GM11168 (cell line): ENCODE results near the gene GCNA.

ENCODE experiments used
- in situ Hi-C: fragments of 300-500 bp; cut with MboI; formaldehyde crosslinking; loops from one replicate; pipeline ENCODE4 v1.12.0; 2022; ENCODE audit warnings: low sequenced_read_pairs; ENCODE audit not compliant: unreplicated experiment

The GCNA gene

DNA sequence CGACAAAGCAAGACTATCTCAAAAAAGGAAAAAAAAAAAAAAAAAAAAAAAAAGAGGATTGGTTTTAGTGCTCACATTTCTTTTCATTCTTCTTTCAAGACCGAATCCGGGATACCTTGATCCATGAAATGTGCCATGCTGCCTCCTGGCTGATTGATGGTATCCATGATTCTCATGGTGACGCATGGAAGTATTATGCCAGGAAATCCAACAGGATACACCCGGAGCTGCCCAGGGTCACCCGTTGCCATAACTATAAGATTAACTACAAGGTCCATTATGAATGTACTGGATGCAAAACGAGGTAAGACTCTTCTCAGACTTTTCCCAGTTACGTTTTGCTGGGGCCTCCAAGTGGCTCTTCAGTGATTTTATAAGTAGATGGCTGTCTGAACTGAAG lies 34.0 kb downstream of the GCNA start:
- in situ Hi-C loops: loop anchor here (5.0 kb wide), 1 partner anchor 35 kb away; no protein-coding TSS in a partner anchor

DNA sequence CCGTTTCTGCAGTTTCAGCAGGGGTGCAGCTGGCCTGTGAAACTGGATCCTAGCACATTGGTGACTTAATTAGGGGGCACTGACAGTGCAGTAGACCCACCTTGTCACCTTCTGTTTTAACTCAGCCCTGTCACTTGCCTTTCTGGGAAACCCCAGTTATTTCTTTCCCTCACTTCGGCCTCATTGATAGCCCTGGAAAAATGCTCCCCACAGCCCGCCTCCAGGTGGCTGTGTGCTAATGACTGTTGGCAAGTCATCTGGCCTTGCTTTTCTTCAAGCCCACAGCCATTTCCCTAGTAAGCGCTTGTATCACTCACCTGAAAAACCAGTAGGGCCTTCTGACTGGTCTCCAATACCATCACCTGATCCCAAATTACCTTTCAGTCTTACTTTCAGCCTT lies 36.8 kb downstream of the GCNA start:
- in situ Hi-C loops: no loop called here

DNA sequence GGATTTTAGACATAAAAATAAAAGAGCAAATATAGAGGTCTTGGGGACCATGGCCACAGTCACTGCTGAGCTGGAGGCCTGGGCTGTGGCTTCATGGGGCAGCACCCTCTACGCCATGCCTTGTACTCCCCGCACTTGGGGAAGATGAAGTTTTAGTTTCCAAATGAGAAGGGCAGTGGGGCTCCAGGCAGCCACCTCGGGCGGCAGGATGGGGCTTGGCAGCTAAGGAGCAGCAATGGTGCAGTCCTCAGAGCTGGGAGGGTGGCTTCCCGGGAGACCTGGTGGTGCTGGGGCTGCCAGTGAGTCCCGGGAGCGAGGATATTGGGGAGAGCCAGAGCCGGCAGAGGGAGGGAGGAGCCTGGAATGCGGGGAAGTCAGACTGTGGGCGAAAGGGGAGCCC lies 37.7 kb downstream of the GCNA start:
- in situ Hi-C loops: no loop called here

DNA sequence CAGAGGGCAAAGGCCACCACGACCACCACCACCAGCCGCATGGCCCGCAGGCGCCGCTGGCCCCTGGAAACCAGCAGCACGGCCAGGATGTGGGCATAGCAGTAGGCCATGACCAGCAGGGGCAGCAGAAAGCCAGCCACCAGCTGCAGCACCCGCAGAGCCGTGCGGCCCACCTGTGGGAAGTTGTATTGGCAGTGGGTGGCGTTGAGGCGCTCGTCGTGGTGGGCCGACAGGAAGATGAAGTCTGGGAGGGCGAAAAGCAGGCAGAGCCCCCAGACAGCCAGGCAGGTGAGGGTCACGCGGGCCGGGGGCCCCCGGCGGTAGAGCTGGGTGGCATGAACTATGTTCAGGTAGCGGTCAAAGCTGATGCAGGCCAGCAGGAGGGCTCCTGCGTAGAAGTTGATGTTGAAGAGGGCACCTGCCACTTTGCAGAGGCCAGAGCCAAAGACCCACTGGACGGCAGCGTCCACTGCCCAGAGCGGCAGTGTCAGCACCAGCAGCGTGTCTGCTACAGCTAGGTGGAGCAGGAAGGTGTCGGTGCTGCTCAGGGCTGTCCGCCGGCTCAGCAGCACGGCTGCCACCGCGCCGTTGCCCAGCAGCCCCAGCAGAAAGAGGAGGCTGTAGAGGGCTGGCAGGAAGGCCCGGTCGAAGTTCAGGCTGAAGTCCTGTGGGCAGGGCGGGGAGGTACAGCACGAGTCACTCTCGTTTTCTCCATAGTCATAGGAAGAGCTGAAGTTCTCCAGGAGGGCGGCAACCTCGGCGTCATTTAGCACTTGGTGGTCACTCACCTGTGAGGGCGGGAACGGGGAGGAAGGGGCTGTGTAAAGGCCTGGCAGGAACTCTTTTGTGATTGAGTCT lies 38.7 kb downstream of the GCNA start:
- in situ Hi-C loops: no loop called here

DNA sequence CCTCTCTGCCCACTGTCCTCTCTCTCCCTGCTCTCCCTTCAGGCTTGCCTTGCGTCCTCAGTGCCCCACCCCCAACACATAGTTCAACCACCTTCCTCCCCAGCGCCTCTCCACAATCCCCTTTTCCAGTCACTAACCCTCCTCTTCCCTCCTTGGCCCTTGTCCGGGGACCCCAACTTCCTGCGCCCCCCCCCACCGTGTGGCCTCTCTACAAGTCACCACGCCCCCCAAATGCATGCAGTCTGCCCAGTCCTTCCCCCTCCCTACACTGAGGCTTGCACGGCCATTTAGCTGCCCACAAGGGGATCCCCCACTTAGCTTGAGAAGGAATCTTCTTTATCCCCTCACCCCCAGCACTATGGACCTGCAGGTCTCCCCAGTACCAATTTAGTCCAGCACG lies 39.5 kb downstream of the GCNA start:
- in situ Hi-C loops: no loop called here

DNA sequence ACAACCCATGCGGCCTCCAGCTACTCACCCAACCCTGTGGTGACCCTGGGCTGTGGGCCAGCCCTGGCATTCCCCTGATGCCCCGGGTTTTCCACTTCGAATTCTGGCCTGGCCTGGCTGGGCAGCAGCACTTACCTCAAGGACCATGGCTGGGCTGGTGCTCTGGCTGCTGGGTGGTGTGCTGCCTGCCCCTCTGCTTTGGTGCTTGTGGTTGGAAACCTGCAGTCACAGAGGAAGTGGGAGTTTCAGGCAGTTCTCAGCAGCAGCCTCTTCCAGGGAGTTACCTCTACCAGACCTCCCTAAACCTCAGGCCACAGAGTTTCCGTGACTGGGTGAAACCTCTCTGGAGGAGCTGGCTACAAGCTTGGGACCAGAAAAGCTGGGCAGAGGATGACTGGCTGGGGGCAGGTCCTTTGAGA lies 40.1 kb downstream of the GCNA start, which contains the start of gene CXCR3:
Gene CXCR3, minus strand, starts transcription at position 209 of the 419 bp plus-strand sequence. Its CDS starts 62 bp downstream, at position 147.
- in situ Hi-C loops: no loop called here

DNA sequence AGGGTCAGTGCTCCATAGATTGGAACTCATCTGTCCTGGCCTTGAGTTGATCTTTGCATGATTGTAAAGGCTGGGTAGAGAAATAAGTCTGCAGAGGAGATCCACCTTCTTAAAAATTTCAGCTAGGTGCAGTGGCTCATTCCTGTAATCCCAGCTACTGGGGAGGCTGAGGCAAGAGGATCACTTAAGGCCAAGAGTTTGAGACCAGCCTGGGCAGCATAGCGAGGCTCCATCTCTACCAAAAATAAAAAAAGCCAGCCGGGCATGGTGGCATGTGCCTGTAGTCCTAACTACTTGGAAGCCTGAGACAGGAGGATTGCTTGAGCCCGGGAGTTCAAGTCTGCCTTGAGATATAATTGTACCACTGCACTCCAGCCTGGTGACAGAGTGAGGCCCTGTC lies 40.5 kb downstream of the GCNA start:
- in situ Hi-C loops: no loop called here

DNA sequence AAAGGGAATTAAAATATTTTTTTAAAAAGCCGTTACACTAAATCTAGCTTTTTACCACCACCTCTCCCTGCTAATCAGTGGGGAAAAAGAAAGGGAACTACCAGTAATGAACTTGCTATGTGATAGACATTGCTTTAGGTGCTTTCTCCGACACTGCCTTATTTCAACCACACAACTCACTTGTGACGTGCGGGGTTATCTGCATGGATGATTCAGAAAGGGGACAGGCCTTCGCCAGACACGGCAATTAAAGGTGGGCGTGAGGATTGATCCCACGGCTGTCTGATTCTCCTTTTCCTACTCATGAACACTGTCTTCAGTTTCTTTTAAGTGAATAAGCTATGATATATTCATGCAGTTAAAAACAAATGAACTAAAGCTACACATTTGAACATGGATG lies 41.0 kb downstream of the GCNA start:
- in situ Hi-C loops: no loop called here

DNA sequence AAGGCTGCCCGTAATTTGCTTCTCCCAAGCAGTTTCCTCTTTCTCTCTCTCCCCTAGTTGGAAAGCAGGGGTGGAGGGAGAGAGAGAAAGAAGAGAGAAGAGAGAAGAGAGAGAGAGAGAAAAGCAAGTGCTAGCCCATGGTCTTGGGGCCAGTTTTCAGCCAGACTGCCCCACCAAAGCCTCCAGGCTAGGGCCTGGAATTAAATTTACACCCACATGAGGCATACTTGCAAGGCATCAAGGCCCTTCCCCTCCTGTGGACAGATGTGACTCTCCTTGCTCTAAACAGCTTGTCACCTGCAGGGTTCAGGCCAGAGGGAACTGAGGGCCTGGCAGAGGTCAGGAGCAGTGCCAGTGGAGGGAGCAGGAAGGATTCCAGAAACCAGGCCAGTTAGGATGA lies 41.7 kb downstream of the GCNA start:
- in situ Hi-C loops: no loop called here

DNA sequence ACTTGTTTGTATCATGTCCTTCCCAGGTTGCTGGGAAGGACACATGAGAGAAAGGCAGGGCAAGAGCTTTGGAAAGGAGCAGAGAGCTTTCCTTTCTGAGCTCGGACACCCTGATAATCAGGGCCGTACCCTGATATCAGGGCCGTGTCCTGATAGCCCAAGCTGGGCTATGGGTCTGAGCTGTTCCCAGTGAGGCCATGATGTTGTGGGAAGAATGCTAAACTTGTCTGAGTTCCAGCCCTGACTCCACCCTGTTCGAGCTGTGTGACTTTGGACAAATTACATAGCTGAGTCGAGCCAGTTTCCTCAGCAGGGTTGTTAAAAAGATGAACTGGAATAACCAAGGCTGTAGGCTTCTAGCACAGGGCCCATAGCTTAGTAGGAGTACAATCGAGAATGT lies 43.4 kb downstream of the GCNA start:
- in situ Hi-C loops: no loop called here

DNA sequence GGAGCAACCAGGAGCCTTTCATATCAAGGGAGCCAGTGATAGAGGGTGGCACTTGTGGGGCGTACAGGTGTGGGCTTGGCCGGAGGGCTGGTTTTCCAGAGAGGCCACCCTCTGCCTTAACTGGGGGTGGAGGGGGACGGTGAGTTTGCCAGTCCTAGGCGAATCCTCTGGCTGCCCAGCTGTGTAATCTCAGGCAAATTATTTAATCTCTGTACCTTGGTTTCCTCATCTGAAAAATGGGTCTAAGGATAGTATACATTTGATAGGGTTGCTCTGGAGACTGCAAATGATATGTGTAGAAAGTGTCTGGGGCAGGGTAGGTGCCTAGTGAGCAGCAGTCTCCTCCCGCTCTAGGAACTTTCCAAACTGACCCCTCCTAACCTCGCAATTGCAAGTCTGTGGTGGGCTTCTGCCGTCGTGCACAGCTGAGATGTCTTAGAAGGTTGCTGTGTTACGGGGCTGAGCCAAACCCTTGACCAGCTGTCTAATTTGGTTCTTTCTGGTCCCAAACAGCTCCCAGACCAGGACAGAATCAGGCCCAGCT lies 43.9 kb downstream of the GCNA start:
- in situ Hi-C loops: no loop called here

DNA sequence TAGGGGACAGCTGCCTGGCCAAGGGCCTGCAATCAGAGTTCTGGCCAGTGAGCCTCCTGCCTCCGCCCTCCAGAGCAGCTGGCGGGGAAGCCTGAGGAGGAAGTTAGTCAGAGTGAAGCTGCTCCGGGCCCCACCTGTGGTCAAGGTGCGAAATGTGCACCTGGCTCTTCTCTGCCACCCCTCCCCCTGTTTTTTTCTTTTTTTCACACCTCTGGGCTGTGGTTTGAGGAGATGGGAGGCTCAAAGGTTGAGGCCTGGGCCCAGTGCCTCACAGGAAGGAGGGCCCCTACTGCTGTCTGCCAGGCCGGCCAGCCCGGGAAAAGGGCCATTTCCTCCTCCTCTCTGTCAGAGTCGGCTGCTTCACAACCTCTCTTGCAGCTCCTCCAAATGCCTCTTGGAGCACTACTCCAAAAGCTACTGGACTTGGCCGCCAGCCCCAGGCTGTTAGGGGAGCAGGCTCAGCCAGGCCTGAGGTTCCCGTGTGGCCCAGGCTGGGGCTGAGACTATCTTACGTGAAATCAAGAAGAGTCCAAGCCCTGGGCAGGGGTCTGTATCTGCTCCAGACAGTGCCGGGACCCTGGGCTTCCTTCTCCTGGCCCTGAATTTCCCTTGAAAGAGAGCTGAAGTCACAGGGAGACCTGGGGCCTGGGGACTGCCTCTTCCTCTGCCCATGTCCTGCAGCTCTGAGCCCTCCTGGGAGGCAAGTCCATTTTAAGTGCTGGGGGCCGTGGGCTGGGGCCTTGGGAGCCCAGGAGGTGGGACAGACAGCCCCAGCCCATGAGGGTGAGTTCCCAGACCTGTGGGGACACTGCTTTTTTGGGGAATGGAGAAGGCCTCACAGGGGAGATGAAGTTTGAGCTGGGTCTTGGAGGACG lies 44.6 kb downstream of the GCNA start:
- in situ Hi-C loops: no loop called here

DNA sequence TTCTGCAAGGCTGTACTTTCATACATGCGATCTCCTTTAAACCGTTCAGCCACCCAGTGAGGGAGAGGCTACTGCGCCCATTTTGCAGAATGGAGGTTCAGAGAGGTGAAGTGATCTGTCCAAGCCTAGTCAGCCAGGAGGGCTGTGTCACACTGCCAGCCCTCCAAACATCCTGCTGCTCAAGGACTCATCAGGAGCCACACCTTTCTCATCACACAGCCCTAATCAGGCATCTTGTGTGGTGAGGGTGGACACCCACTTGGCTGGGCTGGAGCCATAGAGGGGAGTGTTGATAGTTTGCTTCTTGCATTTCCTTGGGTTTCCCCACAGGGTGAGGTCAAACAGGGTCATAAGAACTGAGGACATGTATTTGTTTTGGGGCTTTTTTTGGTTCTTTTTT lies 45.5 kb downstream of the GCNA start:
- in situ Hi-C loops: no loop called here

DNA sequence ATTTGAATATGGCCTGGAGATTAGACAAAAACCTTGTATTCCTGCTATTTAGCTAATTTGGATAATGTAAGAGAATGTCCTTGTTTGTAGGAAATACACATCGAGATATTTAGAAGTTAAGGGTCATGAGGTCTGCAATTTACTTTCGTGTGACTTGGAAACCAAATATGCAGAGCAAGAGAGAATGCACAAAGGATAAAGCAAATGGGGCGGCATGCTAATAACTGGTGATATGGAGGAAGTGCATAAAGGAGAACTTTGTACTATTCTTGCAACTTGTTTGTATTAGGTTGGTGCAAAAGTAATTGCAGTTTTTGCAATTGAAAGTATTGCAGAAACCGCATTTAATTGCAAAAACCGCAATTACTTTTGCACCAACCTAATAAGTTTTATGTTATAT lies 47.2 kb downstream of the GCNA start:
- in situ Hi-C loops: no loop called here

DNA sequence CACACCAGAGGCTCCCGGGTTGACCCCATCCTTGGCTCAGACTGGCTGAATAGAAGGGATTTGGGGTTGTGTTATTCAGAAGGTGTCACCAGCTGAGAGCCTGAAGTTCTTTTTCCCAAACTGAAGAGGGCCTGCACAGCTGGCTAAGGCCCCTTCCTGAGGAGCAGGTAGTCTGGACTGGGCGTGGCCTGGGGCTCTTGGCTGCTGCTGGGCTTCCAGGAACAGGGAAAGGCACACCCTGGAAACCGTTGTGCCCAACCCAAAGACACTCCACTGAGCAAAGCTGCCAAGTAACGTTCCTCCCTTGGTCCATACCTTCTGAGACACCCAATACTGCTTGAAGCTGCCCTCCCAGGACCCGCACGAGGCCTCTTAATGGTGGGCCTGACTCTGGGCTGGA lies 48.3 kb downstream of the GCNA start:
- in situ Hi-C loops: no loop called here

DNA sequence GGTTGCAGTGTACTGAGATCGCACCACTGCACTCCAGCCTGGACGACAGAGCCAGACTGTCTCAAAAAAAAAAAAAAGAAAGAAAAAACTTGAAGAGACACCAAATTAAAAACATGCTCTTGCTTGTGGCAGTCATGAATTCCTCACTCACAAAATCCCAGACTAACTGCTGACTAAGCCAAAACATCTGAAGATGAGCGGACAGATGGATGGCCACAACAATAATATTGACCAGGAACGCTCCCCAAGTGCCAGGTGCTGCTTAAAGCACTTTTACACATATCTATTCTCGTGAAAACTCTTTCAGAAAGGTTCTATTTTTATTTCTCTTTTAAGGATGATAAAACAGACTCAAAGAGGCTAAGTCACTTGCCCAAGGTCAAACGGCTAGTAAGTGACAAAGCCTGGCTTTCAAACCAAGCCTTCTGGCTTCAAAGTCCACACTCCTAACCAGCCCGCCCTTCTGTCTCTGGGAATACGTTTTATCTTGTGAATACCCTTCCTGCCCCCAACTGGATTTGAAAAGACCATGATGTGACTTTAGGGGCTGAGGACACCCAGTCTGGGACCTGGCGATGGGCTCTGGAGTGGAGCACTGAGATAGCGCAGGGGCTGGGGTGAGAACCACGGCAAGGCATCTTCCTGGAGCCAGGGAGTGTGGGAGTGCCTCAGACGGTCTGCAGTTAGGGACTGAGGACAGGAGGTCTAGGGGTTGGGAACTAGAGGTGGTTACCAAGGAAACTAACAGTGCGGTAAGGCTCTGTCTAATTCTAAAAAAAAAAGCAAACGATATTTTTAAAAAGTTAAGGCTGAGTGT lies 49.6 kb downstream of the GCNA start:
- in situ Hi-C loops: no loop called here

DNA sequence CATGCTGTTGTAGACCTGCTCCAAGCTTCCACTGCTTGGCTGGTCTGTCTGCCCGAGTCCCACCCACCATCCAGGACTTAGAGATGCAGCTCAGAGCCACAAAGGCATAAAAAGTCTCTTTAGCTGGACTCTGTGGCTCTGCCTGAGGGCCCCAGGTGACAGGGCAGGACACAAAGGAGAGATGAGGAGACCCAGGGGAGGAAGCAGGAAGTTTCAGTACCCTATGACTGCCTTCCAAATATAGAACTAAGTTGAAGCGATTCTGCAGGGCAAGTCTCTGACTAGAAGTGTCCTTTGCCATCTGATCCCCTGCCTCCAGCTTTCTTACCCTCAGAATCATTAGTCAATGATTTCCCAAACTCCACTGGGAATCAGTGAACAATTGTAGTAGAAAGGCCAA lies 51.2 kb downstream of the GCNA start:
- in situ Hi-C loops: no loop called here

DNA sequence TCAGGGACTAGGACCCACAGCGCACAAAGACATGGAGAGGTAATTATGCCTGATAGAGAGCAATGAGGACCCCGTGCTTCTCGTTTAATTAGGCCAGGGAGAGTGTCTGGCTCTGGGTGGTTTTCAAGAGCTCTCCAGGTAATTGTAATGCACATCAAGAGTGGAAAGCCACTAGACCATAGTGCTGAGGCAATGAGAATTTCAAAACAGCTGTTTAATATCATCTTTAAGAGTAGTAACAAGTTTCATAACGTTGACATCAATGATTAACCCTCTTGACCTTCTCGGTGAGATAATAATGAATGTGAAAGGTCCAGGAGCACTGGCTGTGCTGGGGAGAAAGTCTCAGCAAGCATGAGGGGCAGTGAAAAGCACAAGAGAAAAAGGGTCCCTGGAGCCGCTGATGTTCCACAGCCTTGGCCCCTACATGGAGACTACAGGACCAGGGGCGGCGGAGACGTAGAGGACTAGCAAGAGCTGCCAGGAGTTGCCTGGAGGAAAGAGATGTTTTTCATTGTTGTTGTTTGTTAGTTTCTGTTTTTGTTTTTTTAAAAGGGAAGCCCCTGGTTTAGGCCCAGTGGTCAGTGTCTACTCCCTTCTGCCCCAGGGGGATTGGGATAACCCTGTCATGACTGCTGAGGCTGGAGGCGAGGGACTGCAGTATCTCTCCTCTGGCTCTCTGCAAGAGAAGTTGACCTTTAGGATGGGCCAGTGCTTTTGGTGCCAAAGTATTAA lies 54.9 kb downstream of the GCNA start:
- in situ Hi-C loops: no loop called here

DNA sequence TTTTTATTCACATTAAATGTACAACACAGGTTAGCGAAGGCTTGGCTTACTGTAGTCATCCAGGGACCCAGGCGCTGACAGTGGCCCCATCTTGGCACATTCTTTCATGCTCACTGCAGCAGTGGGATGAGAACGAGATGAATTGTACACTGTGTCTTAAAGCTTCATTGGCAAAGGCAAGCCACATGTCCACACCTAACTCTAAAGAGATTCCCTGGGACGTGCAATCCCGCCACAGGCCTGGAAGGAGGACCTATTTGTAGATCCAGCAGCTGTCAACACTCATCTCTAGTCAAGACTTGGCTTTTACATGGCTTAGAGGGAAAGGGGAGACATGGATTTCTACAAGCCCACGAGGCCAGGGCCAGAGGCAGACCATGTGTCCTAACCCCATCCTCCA lies 56.1 kb downstream of the GCNA start:
- in situ Hi-C loops: no loop called here
